Measurements from ENCODE around the gene NECAB2.

The NECAB2 gene

DNA sequence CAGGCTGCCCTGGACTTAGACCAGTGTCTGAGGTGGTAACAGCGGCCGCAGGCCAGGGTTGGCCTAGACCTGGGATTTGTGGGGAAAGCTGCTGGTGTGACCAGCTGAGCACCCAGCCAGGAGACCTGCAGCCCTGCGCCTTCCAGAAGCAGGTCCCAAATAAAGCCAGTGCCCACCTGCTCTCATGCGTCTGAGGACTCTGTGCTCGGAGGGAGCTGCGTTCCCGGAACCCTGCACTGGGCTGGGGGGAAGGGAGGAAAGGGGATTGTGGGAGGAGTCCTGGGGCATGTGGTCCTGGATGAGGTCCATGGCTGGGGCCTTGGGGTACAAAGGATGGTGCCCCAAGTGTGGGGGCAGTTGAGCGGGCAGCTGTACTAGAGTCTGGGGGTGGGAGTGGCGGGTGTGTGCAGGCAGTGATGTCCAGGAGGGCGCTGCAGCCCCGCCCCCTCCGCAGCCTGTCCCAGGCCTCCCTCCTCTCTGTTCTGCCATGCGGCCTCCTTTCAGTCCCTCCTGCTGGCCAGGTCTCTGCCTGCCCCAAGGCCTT lies 1.8 kb upstream of the NECAB2 start:
- Histone ChIP-seq H3K4me1 (ENCODE audit: insufficient read depth, low read length) (no peaks in the 10 kb centered on the region), H3K9ac (ENCODE audit: low read depth, low read length) (no peak overlapping the region), H3K27me3 (ENCODE audit: insufficient read depth, low read length, poor library complexity) (no peaks in the 10 kb centered on the region), H3K36me3 (ENCODE audit: insufficient read depth, low read length) (no peaks in the 10 kb centered on the region), H4K20me1 (ENCODE audit: insufficient read depth, low read length) (no peaks in the 10 kb centered on the region; the same call in 1 of the 2 replicates), H3K9me3 (ENCODE audit: insufficient read depth, low read length, severe bottlenecking) (no peaks in the 10 kb centered on the region), H2AFZ (ENCODE audit: low read depth, low read length) (no peak overlapping the region), H3K4me3 (ENCODE audit: low read depth in 1 of 2, low read length in 2 of 2) (no peak overlapping the region), H3K4me2 (ENCODE audit: insufficient read depth, low read length) (no peak overlapping the region), H3K27ac (ENCODE audit: low read length) (no peak overlapping the region), H3K79me2 (ENCODE audit: insufficient read depth, low read length) (no peaks in the 10 kb centered on the region)
- no peak for TF ChIP-seq EZH2 (IDR thresholded peaks at IDR 0.05; ENCODE audit: borderline replicate concordance, low read depth, low read length, severe bottlenecking)
- TF ChIP-seq, protein P1, sequence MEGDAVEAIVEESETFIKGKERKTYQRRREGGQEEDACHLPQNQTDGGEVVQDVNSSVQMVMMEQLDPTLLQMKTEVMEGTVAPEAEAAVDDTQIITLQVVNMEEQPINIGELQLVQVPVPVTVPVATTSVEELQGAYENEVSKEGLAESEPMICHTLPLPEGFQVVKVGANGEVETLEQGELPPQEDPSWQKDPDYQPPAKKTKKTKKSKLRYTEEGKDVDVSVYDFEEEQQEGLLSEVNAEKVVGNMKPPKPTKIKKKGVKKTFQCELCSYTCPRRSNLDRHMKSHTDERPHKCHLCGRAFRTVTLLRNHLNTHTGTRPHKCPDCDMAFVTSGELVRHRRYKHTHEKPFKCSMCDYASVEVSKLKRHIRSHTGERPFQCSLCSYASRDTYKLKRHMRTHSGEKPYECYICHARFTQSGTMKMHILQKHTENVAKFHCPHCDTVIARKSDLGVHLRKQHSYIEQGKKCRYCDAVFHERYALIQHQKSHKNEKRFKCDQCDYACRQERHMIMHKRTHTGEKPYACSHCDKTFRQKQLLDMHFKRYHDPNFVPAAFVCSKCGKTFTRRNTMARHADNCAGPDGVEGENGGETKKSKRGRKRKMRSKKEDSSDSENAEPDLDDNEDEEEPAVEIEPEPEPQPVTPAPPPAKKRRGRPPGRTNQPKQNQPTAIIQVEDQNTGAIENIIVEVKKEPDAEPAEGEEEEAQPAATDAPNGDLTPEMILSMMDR (IDR thresholded peaks at IDR 0.05; ENCODE audit: borderline replicate concordance, extremely low read depth, low read length, poor library complexity, severe bottlenecking) = no peak
- no peak for DNase-seq
- ATAC-seq (ENCODE audit: insufficient read depth, low read depth) = no peak

DNA sequence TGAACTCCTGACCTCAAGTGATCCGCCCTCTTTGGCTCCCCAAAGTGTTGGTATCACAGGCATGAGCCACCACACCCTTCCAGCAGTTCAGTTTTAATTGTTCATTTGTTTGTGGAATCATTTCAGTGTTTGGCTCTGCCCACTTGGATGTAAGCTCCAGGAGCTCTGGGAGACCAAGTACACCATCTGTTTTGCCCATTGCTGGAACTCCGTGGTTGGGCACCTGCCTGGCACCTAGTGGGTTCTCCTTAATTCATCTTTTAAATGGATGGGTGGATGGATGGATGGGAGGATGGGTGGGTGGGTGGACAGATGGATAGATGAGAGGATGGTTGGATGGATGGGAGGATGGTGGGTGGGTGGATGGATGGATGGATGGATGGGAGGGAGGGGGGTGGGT lies 953 bp upstream of the NECAB2 start:
- no peak overlapping the region for H3K4me2 ChIP-seq (ENCODE audit: insufficient read depth, low read length)
- H3K27me3 ChIP-seq (ENCODE audit: insufficient read depth, low read length, poor library complexity) = no peaks in the 10 kb centered on the region
- no peak overlapping the region for H2AFZ ChIP-seq (ENCODE audit: low read depth, low read length)
- H4K20me1 ChIP-seq (ENCODE audit: insufficient read depth, low read length) = no peaks in the 10 kb centered on the region; the same call in 1 of the 2 replicates
- H3K9ac ChIP-seq (ENCODE audit: low read depth, low read length) = no peak overlapping the region
- no peaks in the 10 kb centered on the region for H3K4me1 ChIP-seq (ENCODE audit: insufficient read depth, low read length)
- H3K36me3 ChIP-seq (ENCODE audit: insufficient read depth, low read length) = no peaks in the 10 kb centered on the region
- H3K79me2 ChIP-seq (ENCODE audit: insufficient read depth, low read length) = no peaks in the 10 kb centered on the region
- TF ChIP-seq, protein P1 (IDR thresholded peaks at IDR 0.05; ENCODE audit: borderline replicate concordance, extremely low read depth, low read length, poor library complexity, severe bottlenecking) = no peak
- TF ChIP-seq EZH2 (IDR thresholded peaks at IDR 0.05; ENCODE audit: borderline replicate concordance, low read depth, low read length, severe bottlenecking) = no peak
- H3K4me3 ChIP-seq (ENCODE audit: low read depth in 1 of 2, low read length in 2 of 2) = no peak overlapping the region
- no peaks in the 10 kb centered on the region for H3K9me3 ChIP-seq (ENCODE audit: insufficient read depth, low read length, severe bottlenecking)
- DNase-seq (no peak), ATAC-seq (ENCODE audit: insufficient read depth, low read depth) (no peak)
- no peak overlapping the region for H3K27ac ChIP-seq (ENCODE audit: low read length)

DNA sequence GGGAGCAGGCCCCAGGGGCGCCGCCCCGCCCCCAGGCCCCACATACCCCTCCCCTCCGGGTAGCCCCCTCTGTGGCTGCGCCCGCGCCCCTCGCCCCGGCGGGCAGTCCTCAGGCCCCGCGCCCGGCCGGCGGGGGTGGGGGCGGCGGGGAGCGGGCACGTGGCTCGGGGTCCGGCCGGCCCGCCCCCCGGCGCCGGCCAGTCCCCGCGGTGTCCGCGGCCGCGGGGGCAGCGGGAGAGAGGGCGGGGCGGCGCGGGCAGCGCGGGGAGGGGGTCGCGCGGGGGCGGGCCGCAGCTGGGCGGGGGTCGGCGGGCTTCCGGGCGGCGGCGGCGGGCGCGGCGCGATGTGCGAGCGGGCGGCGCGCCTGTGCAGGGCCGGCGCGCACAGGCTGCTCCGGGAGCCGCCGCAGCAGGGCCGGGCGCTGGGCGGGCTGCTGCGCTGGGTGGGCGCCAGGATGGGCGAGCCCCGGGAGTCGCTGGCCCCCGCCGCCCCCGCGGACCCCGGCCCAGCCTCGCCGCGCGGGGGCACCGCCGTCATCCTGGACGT lies 335 bp downstream of the NECAB2 start:
- Histone ChIP-seq H3K4me2 (ENCODE audit: insufficient read depth, low read length) (no peak overlapping the region), H3K4me3 (ENCODE audit: low read depth in 1 of 2, low read length in 2 of 2) (no peak overlapping the region), H3K4me1 (ENCODE audit: insufficient read depth, low read length) (no peaks in the 10 kb centered on the region), H3K79me2 (ENCODE audit: insufficient read depth, low read length) (no peaks in the 10 kb centered on the region), H3K9me3 (ENCODE audit: insufficient read depth, low read length, severe bottlenecking) (no peaks in the 10 kb centered on the region), H3K27me3 (ENCODE audit: insufficient read depth, low read length, poor library complexity) (no peaks in the 10 kb centered on the region), H3K36me3 (ENCODE audit: insufficient read depth, low read length) (no peaks in the 10 kb centered on the region), H3K9ac (ENCODE audit: low read depth, low read length) (no peak overlapping the region), H2AFZ (ENCODE audit: low read depth, low read length) (no peak overlapping the region), H3K27ac (ENCODE audit: low read length) (no peak overlapping the region), H4K20me1 (ENCODE audit: insufficient read depth, low read length) (no peaks in the 10 kb centered on the region; the same call in 1 of the 2 replicates)
- TF ChIP-seq, protein P1 (IDR thresholded peaks at IDR 0.05; ENCODE audit: borderline replicate concordance, extremely low read depth, low read length, poor library complexity, severe bottlenecking) = no peak
- TF ChIP-seq EZH2 (IDR thresholded peaks at IDR 0.05; ENCODE audit: borderline replicate concordance, low read depth, low read length, severe bottlenecking) = no peak
- no peak for ATAC-seq (ENCODE audit: insufficient read depth, low read depth)
- no peak for DNase-seq
